NCI-H345 treated with DMSO at 0.1 percent for 48 hours (cell line): ENCODE data around the gene GNG4.
A peak's percentile ranks its signal among the peaks of the same experiment; 100 is the strongest.
"Not testable (repeated sequence)": the region's sequence is repeated elsewhere in the genome, so short reads cannot be mapped to it uniquely, and the experiment has no call there.

ENCODE experiments used
- DNase-seq: peaks from one replicate; lab custom pipeline; 2025; ENCODE audit not compliant: unreplicated experiment; lab: John Stamatoyannopoulos, UW

The GNG4 gene

GRCh38 chr1:235650341-235651169 is 971 bp upstream of the GNG4 start:
- DNase-seq: no peak

- no peak for DNase-seq
Measured at GRCh38 chr1:235648954-235649367, 623 bp downstream of the GNG4 start.

- DNase-seq: peak; percentile 43
Measured at GRCh38 chr1:235648407-235648907, 1.1 kb downstream of the GNG4 start.

GRCh38 chr1:235647537-235647936 is 2.0 kb downstream of the GNG4 start:
- DNase-seq: not testable (repeated sequence)

GRCh38 chr1:235646463-235646862 is 3.1 kb downstream of the GNG4 start:
- no peak for DNase-seq

GRCh38 chr1:235644693-235645305 is 4.8 kb downstream of the GNG4 start:
- no peak for DNase-seq

GRCh38 chr1:235643837-235644692 is 5.5 kb downstream of the GNG4 start:
- no peak for DNase-seq

GRCh38 chr1:235642943-235643371 is 6.6 kb downstream of the GNG4 start:
- DNase-seq: no peak

GRCh38 chr1:235642011-235642942 is 7.3 kb downstream of the GNG4 start:
- DNase-seq: no peak

- DNase-seq: no peak
Measured at GRCh38 chr1:235640580-235640979, 9.0 kb downstream of the GNG4 start.

GRCh38 chr1:235639226-235640205 is 10.1 kb downstream of the GNG4 start:
- DNase-seq: no peak

GRCh38 chr1:235638612-235639011 is 11.0 kb downstream of the GNG4 start:
- DNase-seq: not testable (repeated sequence)

- DNase-seq: no peak
Measured at GRCh38 chr1:235637756-235638534, 11.6 kb downstream of the GNG4 start.

GRCh38 chr1:235635938-235636662 is 13.5 kb downstream of the GNG4 start:
- DNase-seq: no peak

GRCh38 chr1:235632506-235633401 is 16.8 kb downstream of the GNG4 start:
- no peak for DNase-seq

GRCh38 chr1:235631816-235632215 is 17.8 kb downstream of the GNG4 start:
- no peak for DNase-seq
